ENCODE measurements around the gene KCNQ1OT1.

KCNQ1OT1 gene

GRCh38 chr11:2612884-2613571 lies 86.8 kb downstream of the KCNQ1OT1 start:
- DNase-seq (ENCODE audit: low read depth in 3 of 3, low spot score in 1 of 3) = no peak

- DNase-seq (ENCODE audit: low read depth in 3 of 3, low spot score in 1 of 3) = no peak
Measured at GRCh38 chr11:2609345-2609744, 90.4 kb downstream of the KCNQ1OT1 start.

- DNase-seq (ENCODE audit: low read depth in 3 of 3, low spot score in 1 of 3) = no peak
Measured at GRCh38 chr11:2599561-2600189, 100.1 kb downstream of the KCNQ1OT1 start.

GRCh38 chr11:2595204-2595603 lies 104.6 kb downstream of the KCNQ1OT1 start:
- DNase-seq (ENCODE audit: low read depth in 3 of 3, low spot score in 1 of 3) = no peak

- no peak for DNase-seq (ENCODE audit: low read depth in 3 of 3, low spot score in 1 of 3)
Measured at GRCh38 chr11:2594267-2594666, 105.5 kb downstream of the KCNQ1OT1 start.

- no peak for DNase-seq (ENCODE audit: low read depth in 3 of 3, low spot score in 1 of 3)
Measured at GRCh38 chr11:2593393-2593950, 106.3 kb downstream of the KCNQ1OT1 start.

- no peak for DNase-seq (ENCODE audit: low read depth in 3 of 3, low spot score in 1 of 3)
Measured at GRCh38 chr11:2592559-2593392, 107.0 kb downstream of the KCNQ1OT1 start.

GRCh38 chr11:2591805-2592204 lies 108.0 kb downstream of the KCNQ1OT1 start:
- DNase-seq (ENCODE audit: low read depth in 3 of 3, low spot score in 1 of 3) = no peak

GRCh38 chr11:2590965-2591754 lies 108.6 kb downstream of the KCNQ1OT1 start:
- DNase-seq (ENCODE audit: low read depth in 3 of 3, low spot score in 1 of 3) = no peak

GRCh38 chr11:2590131-2590964 lies 109.4 kb downstream of the KCNQ1OT1 start:
- DNase-seq (ENCODE audit: low read depth in 3 of 3, low spot score in 1 of 3) = no peak

- DNase-seq (ENCODE audit: low read depth in 3 of 3, low spot score in 1 of 3) = no peak
Measured at GRCh38 chr11:2589538-2589934, 110.3 kb downstream of the KCNQ1OT1 start.

- no peak for DNase-seq (ENCODE audit: low read depth in 3 of 3, low spot score in 1 of 3)
Measured at GRCh38 chr11:2588809-2589537, 110.8 kb downstream of the KCNQ1OT1 start.

GRCh38 chr11:2587976-2588748 lies 111.6 kb downstream of the KCNQ1OT1 start:
- DNase-seq (ENCODE audit: low read depth in 3 of 3, low spot score in 1 of 3) = no peak

GRCh38 chr11:2587132-2587930 lies 112.5 kb downstream of the KCNQ1OT1 start:
- DNase-seq (ENCODE audit: low read depth in 3 of 3, low spot score in 1 of 3) = no peak

GRCh38 chr11:2586793-2587131 lies 113.0 kb downstream of the KCNQ1OT1 start:
- no peak for DNase-seq (ENCODE audit: low read depth in 3 of 3, low spot score in 1 of 3)

- no peak for DNase-seq (ENCODE audit: low read depth in 3 of 3, low spot score in 1 of 3)
Measured at GRCh38 chr11:2586087-2586792, 113.6 kb downstream of the KCNQ1OT1 start.

GRCh38 chr11:2585566-2586086 lies 114.2 kb downstream of the KCNQ1OT1 start:
- no peak for DNase-seq (ENCODE audit: low read depth in 3 of 3, low spot score in 1 of 3)

Measured in stimulated activated CD4-positive, alpha-beta T cell treated with anti-CD3 and anti-CD28 coated beads, TNF-alpha, amount 100 ng/mL, for 1 hour (primary cell).